Lung microvascular endothelial cell (primary cell): ENCODE results near the gene GPR25. TPM values are rescaled to one million over a fixed set of nuclear protein-coding genes. Genes with fewer than 3 reads are reported as not detected.

ENCODE experiments used
- DNase-seq, 2 donors: peaks; one replicate each; pipeline versions ENCODE4 v3.0.0 to v3.0.0-alpha.2; 2010; ENCODE audit warnings: low read depth in 2 of 2
- total RNA-seq: library from RNA; depleted of rRNA; stranded (reverse); fragments of >200 nt; gene quantifications from 2 replicates; pipeline ENCODE4 v1.2.1, GENCODE V29; 2014

GPR25 gene
- total RNA-seq, result not detected in 2 replicates

GRCh38 chr1:200872446-200873115, at the start of gene GPR25:
Gene GPR25, plus strand, starts transcription at chr1:200872981. Its CDS starts 57 bp downstream, at chr1:200873038.
- DNase-seq, result no peak

- no peak for DNase-seq
Observed at GRCh38 chr1:200831091-200831490, 41.7 kb upstream of the GPR25 start.

GRCh38 chr1:200834383-200834782, 38.4 kb upstream of the GPR25 start:
- no peak for DNase-seq

- DNase-seq, result no peak
Observed at GRCh38 chr1:200836213-200836612, 36.6 kb upstream of the GPR25 start.

GRCh38 chr1:200837931-200838571, 34.7 kb upstream of the GPR25 start:
- peak; percentile 43 to 53 for DNase-seq

GRCh38 chr1:200838676-200839445, 33.9 kb upstream of the GPR25 start:
- no peak for DNase-seq

GRCh38 chr1:200845360-200845759, 27.4 kb upstream of the GPR25 start:
- no peak for DNase-seq

GRCh38 chr1:200846398-200846797, 26.4 kb upstream of the GPR25 start:
- no peak for DNase-seq

- no peak for DNase-seq
Observed at GRCh38 chr1:200849430-200849829, 23.4 kb upstream of the GPR25 start.

- no peak for DNase-seq
Observed at GRCh38 chr1:200850554-200850953, 22.2 kb upstream of the GPR25 start.

- peak in 1 of 2 donors; percentile 77 for DNase-seq
Observed at GRCh38 chr1:200856716-200857357, 15.9 kb upstream of the GPR25 start.

- no peak for DNase-seq
Observed at GRCh38 chr1:200857804-200858203, 15.0 kb upstream of the GPR25 start.

GRCh38 chr1:200861937-200862647, 10.7 kb upstream of the GPR25 start:
- DNase-seq, result no peak

GRCh38 chr1:200862713-200863415, 9.9 kb upstream of the GPR25 start:
- no peak for DNase-seq

- peak in 1 of 2 donors; percentile 21 for DNase-seq
Observed at GRCh38 chr1:200866116-200866515, 6.7 kb upstream of the GPR25 start.

GRCh38 chr1:200866521-200866920, 6.3 kb upstream of the GPR25 start:
- DNase-seq, result no peak

GRCh38 chr1:200867018-200867811, 5.6 kb upstream of the GPR25 start:
- DNase-seq, result no peak

GRCh38 chr1:200869376-200869752, 3.4 kb upstream of the GPR25 start:
- DNase-seq, result no peak

- DNase-seq, result no peak
Observed at GRCh38 chr1:200869753-200870391, 2.9 kb upstream of the GPR25 start.
